T-helper 17 cell (primary cell): Measurements from ENCODE around the gene FBXW10. TPM values are rescaled to one million over a fixed set of nuclear protein-coding genes. Genes with fewer than 3 reads are reported as not detected.
"Not testable (repeated sequence)": the region's sequence is repeated elsewhere in the genome, so short reads cannot be mapped to it uniquely, and the experiment has no call there.

Source experiments
- ATAC-seq: fragments of 150-1000 bp; cut with Tn5 transposase; 2 replicates; pipeline ENCODE4 v1.10.0; 2021; ENCODE audit warnings: mild to moderate bottlenecking, moderate library complexity
- DNase-seq, 3 donors: peaks; one replicate each; pipeline versions ENCODE4 v3.0.0 to v3.0.0-alpha.2; 2020 to 2021
- H3K9me3 ChIP-seq: one replicate; pipeline ENCODE4 v1.7.0; 2013; ENCODE audit warnings: low read length, mild to moderate bottlenecking; ENCODE audit not compliant: control insufficient read depth, poor library complexity, severe bottlenecking
- H3K27ac Mint-ChIP-seq: one replicate; pipeline ENCODE4 v1.8.0; 2022; ENCODE audit warnings: mild to moderate bottlenecking, moderate library complexity, mixed read lengths
- H3K27me3 Mint-ChIP-seq: one replicate; pipeline ENCODE4 v1.8.0; 2022; ENCODE audit warnings: mixed read lengths
- H3K36me3 Mint-ChIP-seq: one replicate; pipeline ENCODE4 v1.8.0; 2022; ENCODE audit warnings: low read depth, mixed read lengths
- H3K4me1 Mint-ChIP-seq: one replicate; pipeline ENCODE4 v1.8.0; 2022; ENCODE audit warnings: mild to moderate bottlenecking, mixed read lengths
- H3K4me3 Mint-ChIP-seq: one replicate; pipeline ENCODE4 v1.8.0; 2022; ENCODE audit warnings: mild to moderate bottlenecking, moderate library complexity, mixed read lengths
- total RNA-seq, 4 donors: library from RNA in 2 of 4; stranded (reverse) in 2 of 4; gene quantifications; one replicate each; pipeline ENCODE4 v1.2.3 and lab custom pipeline; 2022 to 2026

The FBXW10 gene
- total RNA-seq, 2 donors from 2014 or later, result not detected

DNA sequence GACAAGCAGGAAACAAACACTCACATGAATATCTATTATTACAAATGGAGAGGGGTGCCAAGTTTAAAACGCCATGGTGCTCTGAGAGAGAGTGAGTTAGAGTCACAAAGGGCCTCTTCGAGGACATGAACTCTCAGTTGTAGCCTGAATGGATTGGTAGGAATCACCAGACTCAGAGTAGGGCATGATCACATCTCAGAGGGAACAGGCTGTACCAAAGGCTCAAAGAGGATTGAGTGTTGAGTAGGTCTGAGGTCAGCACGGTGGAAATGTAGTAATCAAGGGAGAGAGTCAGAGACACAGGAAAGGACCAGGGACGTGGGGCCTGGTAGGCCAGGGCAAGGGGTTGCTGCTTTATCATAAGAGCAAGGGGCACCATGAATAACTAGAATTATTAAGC lies 10.5 kb upstream of the FBXW10 start:
- not testable (repeated sequence) for H3K9me3 ChIP-seq, H3K27me3 Mint-ChIP-seq, H3K4me1 Mint-ChIP-seq, H3K27ac Mint-ChIP-seq, H3K4me3 Mint-ChIP-seq, DNase-seq, H3K36me3 Mint-ChIP-seq, ATAC-seq

GRCh38 chr17:18739616-18740391 lies 4.0 kb upstream of the FBXW10 start:
- H3K4me1 Mint-ChIP-seq, ATAC-seq, DNase-seq: not testable (repeated sequence)

GRCh38 chr17:18741228-18741627 lies 2.6 kb upstream of the FBXW10 start:
- not testable (repeated sequence) for H3K4me1 Mint-ChIP-seq, H3K36me3 Mint-ChIP-seq, H3K4me3 Mint-ChIP-seq, H3K27me3 Mint-ChIP-seq, ATAC-seq, H3K9me3 ChIP-seq, DNase-seq, H3K27ac Mint-ChIP-seq

More at GRCh38 chr17:18739616-18740391, 4.0 kb upstream of the FBXW10 start:
- not testable (repeated sequence) for H3K4me3 Mint-ChIP-seq, H3K27me3 Mint-ChIP-seq, H3K9me3 ChIP-seq, H3K27ac Mint-ChIP-seq, H3K36me3 Mint-ChIP-seq

- ATAC-seq, H3K27ac Mint-ChIP-seq, H3K9me3 ChIP-seq, H3K4me1 Mint-ChIP-seq, H3K27me3 Mint-ChIP-seq, H3K4me3 Mint-ChIP-seq, H3K36me3 Mint-ChIP-seq, DNase-seq: not testable (repeated sequence)
Measured at GRCh38 chr17:18744726-18745125, 872 bp downstream of the FBXW10 start.

- H3K27me3 Mint-ChIP-seq, H3K36me3 Mint-ChIP-seq, H3K27ac Mint-ChIP-seq, H3K4me3 Mint-ChIP-seq, H3K4me1 Mint-ChIP-seq, ATAC-seq, DNase-seq, H3K9me3 ChIP-seq: not testable (repeated sequence)
Measured at GRCh38 chr17:18746551-18746950, 2.7 kb downstream of the FBXW10 start.

GRCh38 chr17:18747501-18747900 lies 3.6 kb downstream of the FBXW10 start:
- H3K9me3 ChIP-seq, H3K27ac Mint-ChIP-seq, H3K4me1 Mint-ChIP-seq, ATAC-seq, H3K36me3 Mint-ChIP-seq, H3K4me3 Mint-ChIP-seq, DNase-seq: not testable (repeated sequence)
- peaks cover 11% of the 10 kb centered on the region for H3K27me3 Mint-ChIP-seq

GRCh38 chr17:18750242-18750641 lies 6.4 kb downstream of the FBXW10 start:
- not testable (repeated sequence) for H3K4me1 Mint-ChIP-seq, H3K36me3 Mint-ChIP-seq, H3K27ac Mint-ChIP-seq, ATAC-seq, DNase-seq, H3K4me3 Mint-ChIP-seq, H3K9me3 ChIP-seq
- peaks cover 11% of the 10 kb centered on the region for H3K27me3 Mint-ChIP-seq

GRCh38 chr17:18753829-18754409 lies 10.1 kb downstream of the FBXW10 start:
- ATAC-seq, H3K27ac Mint-ChIP-seq, H3K36me3 Mint-ChIP-seq, H3K4me3 Mint-ChIP-seq, H3K9me3 ChIP-seq, DNase-seq, H3K4me1 Mint-ChIP-seq, H3K27me3 Mint-ChIP-seq: not testable (repeated sequence)

DNA sequence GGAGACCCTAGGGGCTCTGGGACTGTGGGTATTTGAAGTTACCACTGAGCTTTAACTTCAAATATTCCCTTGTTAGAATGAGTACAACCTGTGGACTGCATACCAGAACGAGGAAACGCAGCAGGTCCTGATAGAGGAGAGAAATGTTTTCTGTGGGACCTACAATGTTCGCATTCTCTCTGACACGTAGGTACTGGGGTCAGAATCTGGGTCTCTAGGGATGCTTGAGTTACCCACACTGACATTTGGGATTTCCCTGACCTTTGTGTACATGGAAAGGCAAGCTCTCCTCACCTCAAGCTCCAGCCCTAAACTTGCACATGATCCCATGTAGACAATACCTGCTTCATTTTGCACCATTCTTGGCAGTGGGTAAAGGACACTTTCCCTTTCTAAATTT lies 12.1 kb downstream of the FBXW10 start:
- H3K4me1 Mint-ChIP-seq, DNase-seq, H3K4me3 Mint-ChIP-seq, H3K27ac Mint-ChIP-seq, ATAC-seq, H3K9me3 ChIP-seq, H3K27me3 Mint-ChIP-seq, H3K36me3 Mint-ChIP-seq: not testable (repeated sequence)

DNA sequence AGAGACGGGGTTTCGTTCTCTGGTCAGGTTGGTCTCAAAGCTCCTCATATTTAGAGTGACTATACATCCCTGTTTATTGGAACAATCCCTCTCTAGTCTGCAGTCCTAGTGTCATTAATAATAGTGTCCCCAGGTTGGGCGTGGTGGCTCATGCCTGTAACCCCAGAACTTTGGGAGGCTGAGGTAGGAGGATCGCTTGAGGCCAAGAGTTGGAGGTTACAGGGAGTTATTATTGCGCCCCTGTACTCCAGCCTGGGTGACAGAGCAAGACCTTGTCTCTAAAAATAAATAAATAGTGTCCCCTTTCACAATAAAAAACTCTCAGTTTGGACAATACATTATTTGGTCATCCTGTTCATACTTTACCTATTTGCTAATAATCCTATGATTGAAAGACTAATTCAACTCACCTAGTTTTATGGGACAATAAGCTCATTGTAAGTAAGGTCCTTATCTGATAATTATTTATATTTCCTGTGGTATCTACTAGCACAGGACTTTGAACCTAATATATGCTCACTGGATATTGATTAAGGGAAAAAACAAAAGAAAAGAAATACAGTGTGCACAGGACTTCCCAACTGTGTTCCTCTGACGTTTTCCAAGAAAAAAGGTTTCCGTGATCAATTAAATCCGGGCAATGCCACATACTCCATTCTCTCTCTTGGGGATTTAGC lies 13.7 kb downstream of the FBXW10 start:
- not testable (repeated sequence) for DNase-seq, ATAC-seq, H3K9me3 ChIP-seq, H3K4me1 Mint-ChIP-seq, H3K27me3 Mint-ChIP-seq, H3K4me3 Mint-ChIP-seq, H3K36me3 Mint-ChIP-seq, H3K27ac Mint-ChIP-seq

- H3K4me3 Mint-ChIP-seq, H3K36me3 Mint-ChIP-seq, DNase-seq, H3K4me1 Mint-ChIP-seq, H3K27me3 Mint-ChIP-seq, H3K27ac Mint-ChIP-seq, ATAC-seq, H3K9me3 ChIP-seq: not testable (repeated sequence)
Measured at GRCh38 chr17:18758344-18758743, 14.5 kb downstream of the FBXW10 start.

DNA sequence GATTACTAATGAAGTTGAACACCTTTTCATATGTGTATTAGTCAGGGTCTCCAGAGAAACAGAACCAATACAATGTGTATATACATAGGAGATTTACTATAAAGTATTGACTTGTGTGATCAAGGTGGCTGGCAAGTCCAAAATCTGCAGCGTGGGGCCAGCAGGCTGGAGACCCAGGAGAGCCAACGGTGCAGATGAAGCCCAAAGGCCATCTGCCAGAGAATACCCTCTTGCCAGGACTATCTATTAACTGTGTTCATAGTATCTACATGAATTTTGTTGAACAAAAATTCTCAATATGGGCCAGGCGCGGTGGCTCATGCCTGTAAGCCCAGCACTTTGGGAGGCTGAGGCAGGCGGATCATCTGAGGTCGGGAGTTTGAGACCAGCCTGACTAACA lies 16.4 kb downstream of the FBXW10 start:
- not testable (repeated sequence) for H3K4me3 Mint-ChIP-seq, H3K9me3 ChIP-seq, DNase-seq, H3K27me3 Mint-ChIP-seq, H3K4me1 Mint-ChIP-seq, ATAC-seq, H3K36me3 Mint-ChIP-seq, H3K27ac Mint-ChIP-seq

- H3K27me3 Mint-ChIP-seq, result peaks cover 20% of the 10 kb centered on the region
- H3K36me3 Mint-ChIP-seq, DNase-seq, H3K27ac Mint-ChIP-seq, H3K4me1 Mint-ChIP-seq, ATAC-seq, H3K4me3 Mint-ChIP-seq, H3K9me3 ChIP-seq: not testable (repeated sequence)
Measured at GRCh38 chr17:18770572-18770971, 26.7 kb downstream of the FBXW10 start.
